Fibroblast of lung (primary cell): ENCODE data around the gene KIF13A. TPM values are rescaled to one million over a fixed set of nuclear protein-coding genes. Genes with fewer than 3 reads are reported as not detected.
A peak's percentile ranks its signal among the peaks of the same experiment; 100 is the strongest.

ENCODE experiments used
- DNase-seq, 2 donors: peaks; one replicate each; pipeline versions ENCODE4 v3.0.0 to v3.0.0-alpha.2; 2010; ENCODE audit warnings: low read depth in 2 of 2
- H2AFZ ChIP-seq: 2 replicates; pipeline ENCODE4 v1.5.1; 2012; ENCODE audit warnings: low read length, control low read depth, inconsistent platforms
- H3K27ac ChIP-seq: 2 replicates; pipeline ENCODE4 v1.5.1; 2011; ENCODE audit warnings: low read length, control low read depth; ENCODE audit not compliant: insufficient read depth
- H3K27me3 ChIP-seq: 2 replicates; pipeline ENCODE4 v1.5.1; 2011; ENCODE audit warnings: mild to moderate bottlenecking, low read length; ENCODE audit not compliant: control insufficient read depth, insufficient read depth
- H3K36me3 ChIP-seq: 2 replicates; pipeline ENCODE4 v1.5.1; 2011; ENCODE audit warnings: low read length; ENCODE audit not compliant: control insufficient read depth, insufficient read depth
- H3K4me1 ChIP-seq: 2 replicates; pipeline ENCODE4 v1.5.1; 2011; ENCODE audit warnings: low read length; ENCODE audit not compliant: control insufficient read depth, insufficient read depth; ENCODE audit errors: extremely low read depth
- H3K4me2 ChIP-seq: 2 replicates; pipeline ENCODE4 v1.5.1; 2011; ENCODE audit warnings: low read length, control low read depth; ENCODE audit not compliant: insufficient read depth; ENCODE audit errors: extremely low read depth
- H3K4me3 ChIP-seq, 4 experiments: fragments of 200-600 bp in 1 of 4; sonication (generic) in 1 of 4; replicated peaks in 1 of 4; 2 replicates each; pipeline ENCODE4 v1.5.1; 2011 to 2016; ENCODE audit warnings: low read length in 4 of 4, low read depth in 3 of 4, mild to moderate bottlenecking in 3 of 4, control low read depth in 2 of 4, inconsistent platforms in 1 of 4, mixed read lengths in 1 of 4; ENCODE audit not compliant: insufficient read depth in 1 of 4; ENCODE audit errors: control extremely low read depth in 1 of 4
- H3K79me2 ChIP-seq: 2 replicates; pipeline ENCODE4 v1.5.1; 2012; ENCODE audit warnings: mild to moderate bottlenecking, low read length, inconsistent platforms; ENCODE audit not compliant: control insufficient read depth, insufficient read depth
- H3K9ac ChIP-seq: 2 replicates; pipeline ENCODE4 v1.5.1; 2011; ENCODE audit warnings: mild to moderate bottlenecking, low read length, control low read depth; ENCODE audit not compliant: insufficient read depth
- H3K9me3 ChIP-seq: 2 replicates; pipeline ENCODE4 v1.5.1; 2012; ENCODE audit warnings: low read depth, low read length; ENCODE audit not compliant: control insufficient read depth, insufficient read depth
- H4K20me1 ChIP-seq: 2 replicates; pipeline ENCODE4 v1.5.1; 2011; ENCODE audit warnings: low read length; ENCODE audit not compliant: control insufficient read depth, insufficient read depth; ENCODE audit errors: extremely low read depth
- CTCF ChIP-seq, 2 donors: IDR thresholded peaks in 1 of 2; conservative IDR thresholded peaks in 1 of 2; 1 replicate in 1 of 2; 2 replicates in 1 of 2; pipeline ENCODE4 v1.5.1; 2011 to 2012; ENCODE audit warnings: low read length in 2 of 2, control low read depth in 1 of 2, inconsistent platforms in 1 of 2, low read depth in 1 of 2, mild to moderate bottlenecking in 1 of 2
- EZH2 ChIP-seq: IDR thresholded peaks from 2 replicates; pipeline ENCODE4 v1.5.1; 2012; ENCODE audit warnings: low read length, control low read depth, mild to moderate bottlenecking; ENCODE audit errors: missing control alignments
- polyA plus RNA-seq, 2 donors: library from polyadenylated mRNA; depleted of rRNA in 1 of 2; stranded (reverse) in 1 of 2; unstranded in 1 of 2; fragments of >200 nt; gene quantifications; 2 replicates each; pipeline ENCODE4 v1.2.1, GENCODE V29; 2011 to 2012; ENCODE audit warnings: missing spikeins in 1 of 2
- total RNA-seq: library from RNA; depleted of rRNA; stranded (reverse); fragments of >200 nt; gene quantifications from 2 replicates; pipeline ENCODE4 v1.2.1, GENCODE V29; 2014

KIF13A gene
- total and polyA plus RNA-seq, 2 donors (not counting 1 experiment from before 2014, with no cell fraction given), result 52.3 to 114 TPM

GRCh38 chr6:17940151-17940792 is 47.2 kb downstream of the KIF13A start:
- no peak for DNase-seq
- Histone ChIP-seq H3K9ac (no peak overlapping the region), H3K9me3 (no peaks in the 10 kb centered on the region), H3K27ac (no peak overlapping the region), H3K79me2 (peaks cover 41% of the 10 kb centered on the region), H3K4me3 (no peak overlapping the region), H4K20me1 (no peaks in the 10 kb centered on the region), H3K4me2 (no peak overlapping the region), H2AFZ (no peak overlapping the region), H3K4me1 (peaks cover 2% of the 10 kb centered on the region), H3K27me3 (no peaks in the 10 kb centered on the region), H3K36me3 (no peaks in the 10 kb centered on the region)
- no peak for TF ChIP-seq CTCF (conservative IDR thresholded peaks at IDR 0.05 in 1 of 2, IDR thresholded peaks at IDR 0.05 in 1 of 2; ENCODE audit: low read depth in 1 of 2, low read length in 2 of 2)
- no peak for TF ChIP-seq EZH2

- Histone ChIP-seq H3K4me3 (no peak overlapping the region), H3K36me3 (no peaks in the 10 kb centered on the region), H3K9ac (no peak overlapping the region), H2AFZ (no peak overlapping the region), H3K4me1 (no peaks in the 10 kb centered on the region), H3K9me3 (no peaks in the 10 kb centered on the region), H4K20me1 (no peaks in the 10 kb centered on the region), H3K27me3 (no peaks in the 10 kb centered on the region), H3K79me2 (peaks cover 49% of the 10 kb centered on the region), H3K4me2 (no peak overlapping the region), H3K27ac (no peak overlapping the region)
- TF ChIP-seq CTCF (conservative IDR thresholded peaks at IDR 0.05 in 1 of 2, IDR thresholded peaks at IDR 0.05 in 1 of 2; ENCODE audit: low read depth in 1 of 2, low read length in 2 of 2) (no peak), EZH2 (no peak)
- DNase-seq, result peak; percentile 31 to 75
These were observed 48.5 kb downstream of the KIF13A start for GRCh38 chr6:17938901-17939300.

GRCh38 chr6:17935188-17936149 is 52.0 kb downstream of the KIF13A start:
- Histone ChIP-seq H3K4me2 (no peak overlapping the region), H3K4me1 (peaks cover 16% of the 10 kb centered on the region), H2AFZ (no peak overlapping the region), H3K36me3 (no peaks in the 10 kb centered on the region), H3K4me3 (no peak overlapping the region), H3K79me2 (peaks cover 59% of the 10 kb centered on the region), H3K27me3 (no peaks in the 10 kb centered on the region), H3K9me3 (no peaks in the 10 kb centered on the region), H3K27ac (no peak overlapping the region), H3K9ac (no peak overlapping the region), H4K20me1 (no peaks in the 10 kb centered on the region)
- DNase-seq, result no peak
- no peak for TF ChIP-seq CTCF (conservative IDR thresholded peaks at IDR 0.05 in 1 of 2, IDR thresholded peaks at IDR 0.05 in 1 of 2; ENCODE audit: low read depth in 1 of 2, low read length in 2 of 2)
- no peak for TF ChIP-seq EZH2
